ENCODE measurements around the gene SDC1.

Gene SDC1

GRCh38 chr2:20226152-20226545 is 1.2 kb upstream of the SDC1 start:
- no peak for DNase-seq

DNA sequence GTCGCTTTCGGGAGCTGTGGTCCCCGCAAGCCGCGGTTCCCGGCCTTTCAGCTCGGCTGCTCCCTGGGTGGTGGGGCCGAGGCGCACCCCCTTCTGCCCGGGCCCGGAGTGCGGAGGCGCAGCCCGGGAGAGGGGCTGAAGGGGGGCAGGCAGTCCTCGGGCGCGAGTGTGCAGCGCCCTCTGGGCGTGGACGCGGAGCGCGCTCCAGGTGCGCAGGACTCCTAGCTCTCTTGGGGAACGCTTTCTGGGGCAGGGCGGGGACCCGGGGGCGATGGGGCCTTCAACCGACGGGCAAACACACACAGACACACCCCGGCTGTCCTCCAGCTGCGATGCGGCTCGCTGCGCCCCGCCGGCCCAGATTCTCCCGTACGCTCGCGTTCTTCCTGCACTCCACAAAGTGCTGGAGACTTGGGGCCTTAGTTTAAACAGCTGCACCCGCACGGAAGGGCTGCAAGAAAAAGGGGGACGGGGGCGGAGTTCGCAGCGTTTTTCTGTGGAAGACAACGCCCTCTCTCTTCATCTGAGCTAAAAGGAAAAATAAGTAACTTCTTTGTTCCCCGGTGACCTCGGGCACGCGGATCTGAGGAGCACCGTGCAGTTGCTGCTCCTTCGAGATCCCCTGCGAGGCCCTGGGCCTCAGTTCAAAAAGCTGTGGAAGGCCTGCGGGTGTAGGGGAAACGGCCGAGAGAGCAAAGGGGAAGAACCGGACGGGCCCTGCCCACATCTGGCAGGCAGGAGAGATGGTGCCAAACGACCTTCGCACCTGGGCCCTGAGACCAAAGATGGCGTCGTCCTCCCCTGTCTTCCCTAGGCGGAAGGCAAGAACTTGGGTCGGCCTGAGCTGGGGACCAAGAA is 593 bp upstream of the SDC1 start:
- DNase-seq: no peak

- no peak for DNase-seq
Measured at GRCh38 chr2:20224164-20224715, 690 bp downstream of the SDC1 start.

DNA sequence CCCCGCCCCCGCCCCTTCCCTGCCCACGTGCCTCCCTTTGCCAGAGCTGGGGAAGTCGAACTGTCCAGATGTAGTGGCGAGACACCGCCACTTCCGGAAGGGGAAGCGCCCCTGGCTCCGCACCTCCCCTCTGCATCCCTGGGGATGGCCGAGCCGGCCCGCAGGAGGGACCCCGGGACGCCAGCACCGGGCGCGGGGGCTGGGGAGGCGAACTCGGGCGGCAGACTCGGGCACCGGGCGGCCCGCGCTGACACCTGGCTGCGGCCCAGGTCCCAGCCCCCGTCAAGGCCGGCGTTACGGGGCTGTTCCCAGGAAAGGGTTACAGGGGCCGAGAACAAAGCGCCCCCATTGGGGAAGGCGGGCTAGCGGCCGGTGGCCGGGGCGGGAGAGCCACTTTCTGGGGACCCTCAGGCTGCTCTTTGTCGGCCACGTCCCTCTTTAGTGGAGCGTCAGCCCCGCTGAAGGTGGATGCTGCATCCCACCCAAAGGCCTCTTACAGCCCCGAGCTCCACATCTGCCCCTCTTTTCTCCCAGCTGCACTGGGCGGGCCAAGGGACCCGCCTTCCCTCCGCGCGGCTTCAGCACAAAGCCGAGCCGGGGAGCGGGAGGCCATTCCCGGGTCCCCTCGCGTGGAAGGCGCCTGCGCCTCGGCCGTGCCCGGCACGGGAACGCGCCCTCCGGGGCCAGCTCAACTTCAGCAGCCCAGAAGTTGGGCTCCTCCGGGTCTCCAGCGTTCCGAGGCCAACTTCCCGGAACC is 1.3 kb downstream of the SDC1 start:
- no peak for DNase-seq

DNA sequence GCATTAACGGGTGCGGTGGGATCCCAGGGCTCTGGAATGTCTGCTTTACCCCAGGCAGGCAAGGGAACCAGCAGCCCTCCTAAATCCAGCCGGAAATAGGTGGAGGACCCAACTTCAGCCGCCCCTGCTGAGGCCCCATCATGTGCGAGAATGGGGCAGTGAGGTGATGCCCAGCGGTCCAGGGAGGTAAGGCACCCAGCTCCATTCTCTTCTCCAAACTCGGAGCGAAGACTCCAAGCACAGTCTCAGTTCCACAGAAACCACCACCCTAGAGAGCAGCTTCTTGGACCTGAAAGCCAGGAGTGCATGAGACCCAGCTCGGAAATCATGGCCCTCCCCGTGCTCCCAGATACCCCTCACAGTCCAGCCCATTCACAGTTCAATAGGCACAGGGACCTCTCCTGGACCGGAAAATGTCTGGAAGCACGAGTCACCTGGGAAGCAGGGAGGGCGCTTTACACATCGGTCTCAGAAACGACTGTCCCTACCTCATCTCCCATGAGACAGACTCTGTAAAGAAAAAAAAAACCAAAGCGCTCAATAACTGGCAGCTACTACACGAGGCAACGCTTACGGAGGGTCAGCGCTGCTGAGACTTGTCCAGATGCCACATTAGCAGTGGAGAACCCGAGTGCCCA is 2.0 kb downstream of the SDC1 start:
- DNase-seq: no peak

GRCh38 chr2:20222014-20222768 is 2.7 kb downstream of the SDC1 start:
- DNase-seq: no peak

GRCh38 chr2:20221555-20221973 is 3.4 kb downstream of the SDC1 start:
- DNase-seq: no peak

DNA sequence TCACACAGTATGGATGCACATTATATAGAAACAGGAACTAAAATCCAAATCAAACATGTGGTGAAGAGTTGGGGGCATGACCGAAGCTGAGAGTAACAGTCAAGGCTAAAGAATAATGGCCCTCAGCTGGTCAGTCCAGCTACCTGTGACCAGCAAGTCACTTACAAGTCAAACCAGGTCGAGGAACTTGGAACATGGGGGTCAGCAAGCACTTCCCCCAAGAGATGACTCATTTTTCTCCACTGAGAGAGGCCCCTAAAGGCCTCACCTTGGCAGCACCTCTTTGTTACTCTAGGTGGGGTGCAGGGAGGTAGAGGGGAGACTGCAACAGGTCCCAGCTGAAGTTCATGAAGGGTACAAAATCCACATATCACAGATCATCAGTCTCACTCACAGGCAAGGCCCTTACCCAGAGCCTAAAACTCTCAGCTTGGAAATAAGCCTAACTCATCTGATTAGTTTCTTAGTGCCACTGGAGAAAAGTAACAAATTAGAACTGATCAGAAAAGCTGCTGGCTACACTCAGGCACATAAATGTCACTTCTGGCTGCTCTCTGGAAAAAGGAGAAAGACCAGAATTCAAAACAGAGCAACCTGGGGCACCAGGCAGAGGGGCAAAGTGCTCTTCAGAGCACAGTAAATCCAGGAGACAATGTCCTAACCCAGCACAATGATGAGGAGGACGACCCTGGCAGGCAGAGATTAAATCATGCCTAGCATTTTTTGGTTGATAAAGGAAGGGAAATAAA is 4.0 kb downstream of the SDC1 start:
- no peak for DNase-seq

- no peak for DNase-seq
Measured at GRCh38 chr2:20219763-20220380, 5.1 kb downstream of the SDC1 start.

GRCh38 chr2:20218331-20219320 is 6.3 kb downstream of the SDC1 start:
- no peak for DNase-seq

- no peak for DNase-seq
Measured at GRCh38 chr2:20217041-20217970, 7.6 kb downstream of the SDC1 start.

GRCh38 chr2:20216130-20217025 is 8.6 kb downstream of the SDC1 start:
- no peak for DNase-seq

DNA sequence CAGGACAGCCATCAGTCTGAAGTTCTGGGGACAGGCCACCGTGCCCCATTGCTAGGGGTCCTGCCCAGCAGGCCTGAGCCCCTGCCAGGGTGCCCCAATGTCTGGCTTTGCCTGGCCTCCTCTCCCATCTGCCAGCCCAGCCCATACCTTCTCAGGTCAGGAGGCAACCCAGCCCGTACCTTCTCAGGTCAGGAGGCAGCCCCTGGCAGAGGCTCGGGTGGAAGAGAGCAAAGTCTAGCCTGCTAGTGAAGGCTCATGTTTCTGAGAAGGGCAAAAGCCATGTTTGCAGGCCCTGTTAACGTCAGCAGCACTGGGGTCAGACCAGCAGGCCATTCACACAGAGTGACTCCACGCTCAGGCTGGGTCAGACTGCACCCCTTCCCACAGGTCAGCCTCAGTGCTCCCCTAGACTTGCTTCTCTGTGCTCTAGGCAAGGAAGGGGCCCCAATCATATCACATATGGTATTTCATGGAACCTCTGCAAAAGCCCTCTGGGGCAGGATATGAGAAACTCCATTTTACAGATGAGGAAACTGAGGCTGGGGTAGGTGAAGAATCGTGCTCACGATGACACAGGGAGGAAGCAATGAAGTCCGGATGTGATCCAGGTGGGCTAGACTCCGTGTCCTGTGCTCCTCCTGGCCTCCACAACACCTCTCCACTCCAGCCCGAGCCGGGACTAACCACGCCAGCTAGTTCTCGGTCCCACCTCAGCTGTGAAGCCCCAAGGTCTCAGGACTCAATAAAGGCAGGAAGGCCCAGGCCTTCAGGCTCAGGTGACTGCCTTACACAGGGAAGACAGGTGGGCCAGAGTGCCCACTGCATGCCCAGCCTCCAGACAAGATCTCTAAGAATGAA is 9.5 kb downstream of the SDC1 start:
- no peak for DNase-seq

- no peak for DNase-seq
Measured at GRCh38 chr2:20214566-20215182, 10.3 kb downstream of the SDC1 start.

- no peak for DNase-seq
Measured at GRCh38 chr2:20213651-20214565, 11.0 kb downstream of the SDC1 start.

Measured in activated CD4-positive, alpha-beta T cell treated with anti-CD3 and anti-CD28 coated beads, Interleukin-2, amount 50 U/mL, for 4 hours (primary cell).